Spleen (tissue), 7 donors: Measurements from ENCODE around the gene ANAPC7.

Source experiments
- CTCF ChIP-seq, 11 experiments: fragments of 200-600 bp in 7 of 11; fragments of 450-650 bp in 4 of 11; sonication (generic) in 4 of 11; IDR thresholded peaks in 8 of 11; conservative IDR thresholded peaks in 3 of 11; 1 replicate in 7 of 11; 2 replicates in 4 of 11; pipeline versions ENCODE4 v1.4.0 to v1.8.0; 2016 to 2021; ENCODE audit warnings: antibody characterized with exemption in 11 of 11, inconsistent platforms in 4 of 11, mild to moderate bottlenecking in 1 of 11
- POLR2A ChIP-seq, 3 donors: fragments of 450-650 bp; IDR thresholded peaks; one replicate each; pipeline ENCODE4 v1.5.1; 2017; ENCODE audit warnings: antibody characterized with exemption in 3 of 3, mild to moderate bottlenecking in 1 of 3
- donor health status: DM: no; HTN: no; CAD: no; lungs with moderate emphysema.
- donor health status: DM: no; HTN: no; CAD: no.
- donor health status: DM: no; HTN: no; CAD: no.

- TF ChIP-seq POLR2A (IDR thresholded peaks at IDR 0.05) (no peak), CTCF (IDR thresholded peaks at IDR 0.05 in 8 of 11, conservative IDR thresholded peaks at IDR 0.05 in 3 of 11) (no peak)
Observed at GRCh38 chr12:110365489-110366320, 37.8 kb downstream of the ANAPC7 start.
